Right lobe of liver (tissue), 4 donors: ENCODE results near the gene KIF11.

ENCODE experiments used
- CTCF ChIP-seq, 4 donors: fragments of 200-600 bp in 3 of 4; fragments of 450-650 bp in 1 of 4; IDR thresholded peaks; one replicate each; pipeline versions ENCODE4 v1.5.1 to v1.8.0; 2016 to 2022; ENCODE audit warnings: antibody characterized with exemption in 4 of 4, mild to moderate bottlenecking in 2 of 4
- POLR2A ChIP-seq: fragments of 450-650 bp; IDR thresholded peaks from one replicate; pipeline ENCODE4 v1.6.1; 2017; ENCODE audit warnings: antibody characterized with exemption, mild to moderate bottlenecking
- donor health status: DM: no; HTN: no; CAD: no.
- donor health status: DM: no; HTN: no; CAD: no.
- donor health status: DM: no; HTN: yes; CAD: no.

- TF ChIP-seq POLR2A (no peak), CTCF (IDR thresholded peaks at IDR 0.05) (no peak)
Observed at GRCh38 chr10:92569071-92569470, 23.9 kb upstream of the KIF11 start.
